ENCODE measurements around the gene MTG1.
A peak's percentile ranks its signal among the peaks of the same experiment; 100 is the strongest.

The MTG1 gene

GRCh38 chr10:133471300-133472109 lies 77.5 kb downstream of the MTG1 start:
- DNase-seq, result peak in 1 of 2 experiments; percentile 1

Data from activated T-cell treated with anti-CD3 and anti-CD28 coated beads, Interleukin-2, amount 50 U/mL, for 48 hours (primary cell).